Stomach smooth muscle (tissue), 2 donors: ENCODE data around the gene MROH7.
"Not testable (repeated sequence)": the region's sequence is repeated elsewhere in the genome, so short reads cannot be mapped to it uniquely, and the experiment has no call there.

Experiments
- H3K27ac ChIP-seq: one replicate; pipeline ENCODE4 v1.7.0; 2013; ENCODE audit warnings: mild to moderate bottlenecking, low read length, inconsistent platforms
- H3K27me3 ChIP-seq, 2 donors: one replicate each; pipeline ENCODE4 v1.7.0; 2013; ENCODE audit warnings: low read length in 2 of 2; ENCODE audit not compliant: insufficient read depth in 2 of 2, control insufficient read depth in 1 of 2
- H3K36me3 ChIP-seq, 2 donors: one replicate each; pipeline ENCODE4 v1.7.0; 2013; ENCODE audit warnings: low read length in 2 of 2; ENCODE audit not compliant: control insufficient read depth in 2 of 2, insufficient read depth in 2 of 2
- H3K4me1 ChIP-seq: one replicate; pipeline ENCODE4 v1.7.0; 2013; ENCODE audit warnings: low read length; ENCODE audit not compliant: control insufficient read depth, insufficient read depth
- H3K4me3 ChIP-seq, 2 donors: one replicate each; pipeline ENCODE4 v1.7.0; 2013; ENCODE audit warnings: low read length in 2 of 2
- H3K9ac ChIP-seq, 2 donors: one replicate each; pipeline ENCODE4 v1.7.0; 2013; ENCODE audit warnings: low read length in 2 of 2, mild to moderate bottlenecking in 1 of 2
- H3K9me3 ChIP-seq, 2 donors: one replicate each; pipeline ENCODE4 v1.7.0; 2013; ENCODE audit warnings: low read length in 2 of 2; ENCODE audit not compliant: control insufficient read depth in 2 of 2
- donor health status: healthy.
- donor health status: Pancreatic carcinoma.

Gene MROH7

GRCh38 chr1:54635804-54636203 lies 5.8 kb upstream of the MROH7 start:
- not testable (repeated sequence) for H3K27ac ChIP-seq, H3K4me1 ChIP-seq, H3K9ac ChIP-seq, H3K36me3 ChIP-seq, H3K27me3 ChIP-seq, H3K9me3 ChIP-seq, H3K4me3 ChIP-seq

DNA sequence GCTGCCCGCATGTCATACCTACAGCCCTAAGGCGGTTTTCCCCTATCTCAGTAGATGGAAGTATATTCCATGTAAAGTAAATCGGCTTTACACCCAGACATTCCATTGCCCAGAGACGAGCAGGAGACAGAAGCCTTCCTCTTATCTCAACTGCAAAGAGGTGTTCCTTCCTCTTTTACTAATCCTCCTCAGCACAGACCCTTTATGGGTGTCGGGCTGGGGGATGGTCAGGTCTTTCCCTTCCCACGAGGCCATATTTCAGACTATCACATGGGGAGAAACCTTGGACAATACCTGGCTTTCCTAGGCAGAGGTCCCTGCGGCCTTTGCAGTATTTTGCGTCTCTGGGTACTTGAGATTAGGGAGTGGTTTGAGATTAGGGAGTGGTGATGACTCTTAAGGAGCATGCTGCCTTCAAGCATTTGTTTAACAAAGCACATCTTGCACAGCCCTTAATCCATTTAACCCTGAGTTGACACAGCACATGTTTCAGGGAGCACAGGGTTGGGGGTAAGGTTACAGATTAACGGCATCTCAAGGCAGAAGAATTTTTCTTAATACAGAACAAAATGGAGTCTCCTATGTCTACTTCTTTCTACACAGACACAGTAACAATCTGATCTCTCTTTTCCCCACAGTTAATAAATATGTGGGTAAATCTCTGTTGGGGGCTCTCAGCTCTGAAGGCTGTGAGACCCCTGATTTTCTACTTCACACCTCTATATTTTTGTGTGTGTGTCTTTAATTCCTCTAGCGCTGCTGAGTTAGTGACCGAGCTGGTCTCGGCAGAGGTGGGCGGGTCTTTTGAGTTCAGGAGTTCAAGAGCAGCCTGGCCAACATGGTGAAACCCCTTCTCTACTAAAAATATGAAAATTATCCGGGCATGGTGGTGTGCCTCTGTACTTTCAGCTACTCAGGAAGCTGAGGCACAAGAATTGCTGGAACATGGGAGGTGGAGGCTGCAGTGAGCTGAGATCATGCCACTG lies 4.8 kb upstream of the MROH7 start:
- not testable (repeated sequence) for H3K4me1 ChIP-seq, H3K36me3 ChIP-seq

DNA sequence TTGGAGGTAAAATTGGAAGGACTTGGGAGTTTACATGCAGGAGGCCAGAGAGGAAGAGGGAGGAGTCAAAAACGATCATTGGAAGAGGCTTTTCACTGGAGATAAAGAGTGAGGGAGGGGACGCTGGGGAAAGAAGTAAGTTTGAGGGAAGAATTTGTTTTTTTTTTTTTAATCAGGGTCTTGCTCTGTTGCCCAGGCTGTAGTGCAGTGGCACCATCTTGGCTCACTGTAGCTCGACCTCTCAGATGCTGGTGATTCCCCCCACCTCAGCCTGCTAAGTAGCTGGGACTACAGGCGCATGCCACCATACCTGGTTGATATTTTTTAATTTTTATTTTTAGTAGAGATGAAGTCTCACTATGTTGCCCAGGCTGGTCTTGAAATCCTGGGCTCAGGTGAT lies 1.2 kb upstream of the MROH7 start:
- H3K9me3 ChIP-seq, result peaks cover 5 to 12% of the 10 kb centered on the region in 2 donors
- H3K4me3 ChIP-seq, result no peak overlapping the region
- no peak overlapping the region for H3K27ac ChIP-seq
- no peak overlapping the region for H3K9ac ChIP-seq
- H3K27me3 ChIP-seq, result no peaks in the 10 kb centered on the region
- H3K36me3 ChIP-seq, result peaks cover 0 to 5% of the 10 kb centered on the region in 2 donors
- H3K4me1 ChIP-seq, result no peaks in the 10 kb centered on the region

More for the DNA sequence above, 4.8 kb upstream of the MROH7 start:
- not testable (repeated sequence) for H3K4me3 ChIP-seq, H3K9me3 ChIP-seq, H3K27me3 ChIP-seq, H3K27ac ChIP-seq, H3K9ac ChIP-seq

DNA sequence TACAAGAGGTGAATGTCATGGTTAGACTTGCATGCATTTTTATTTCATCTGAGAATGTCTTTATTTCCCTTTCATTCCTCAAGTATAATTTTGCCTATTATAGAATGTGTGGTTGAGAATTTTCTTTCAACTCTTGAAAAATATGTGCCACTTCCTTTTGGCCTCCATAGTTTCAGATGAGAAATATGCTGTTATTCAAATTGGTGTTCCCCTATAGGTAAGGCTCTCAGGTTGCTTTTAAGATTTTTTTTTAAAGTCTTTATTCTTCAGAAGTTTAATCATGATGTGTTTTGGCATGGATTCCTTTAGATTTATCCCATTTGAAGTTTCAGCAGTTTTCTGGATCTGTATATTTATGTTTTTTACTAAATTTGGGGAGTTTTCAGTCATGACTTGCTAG lies 2.1 kb downstream of the MROH7 start:
- no peak overlapping the region for H3K9ac ChIP-seq
- H3K4me3 ChIP-seq, result no peak overlapping the region
- H3K36me3 ChIP-seq, result peaks cover 0 to 2% of the 10 kb centered on the region in 2 donors
- H3K9me3 ChIP-seq, result peaks cover 5 to 12% of the 10 kb centered on the region in 2 donors
- peaks cover 6% of the 10 kb centered on the region for H3K4me1 ChIP-seq
- no peak overlapping the region for H3K27ac ChIP-seq
- no peaks in the 10 kb centered on the region for H3K27me3 ChIP-seq

- no peak overlapping the region for H3K27ac ChIP-seq
Observed at GRCh38 chr1:54645806-54646676, 4.5 kb downstream of the MROH7 start.

GRCh38 chr1:54649130-54649898 lies 7.7 kb downstream of the MROH7 start:
- H3K4me1 ChIP-seq, result peaks cover 6% of the 10 kb centered on the region
- H3K9ac ChIP-seq, result no peak overlapping the region
- H3K9me3 ChIP-seq, result no peaks in the 10 kb centered on the region
- H3K27me3 ChIP-seq, result no peaks in the 10 kb centered on the region
- H3K27ac ChIP-seq, result no peak overlapping the region
- peaks cover 4 to 5% of the 10 kb centered on the region in 2 donors for H3K36me3 ChIP-seq
- H3K4me3 ChIP-seq, result no peak overlapping the region

More at GRCh38 chr1:54645806-54646676, 4.5 kb downstream of the MROH7 start:
- Histone ChIP-seq H3K27me3 (no peaks in the 10 kb centered on the region), H3K36me3 (peaks cover 0 to 2% of the 10 kb centered on the region in 2 donors), H3K4me3 (peak overlapping the region in 1 of 2 donors; percentile 15), H3K4me1 (peaks cover 6% of the 10 kb centered on the region), H3K9ac (no peak overlapping the region), H3K9me3 (peaks cover 5 to 12% of the 10 kb centered on the region in 2 donors)

- Histone ChIP-seq H3K9me3 (no peaks in the 10 kb centered on the region), H3K27ac (no peak overlapping the region), H3K27me3 (no peaks in the 10 kb centered on the region), H3K36me3 (peaks cover 4 to 5% of the 10 kb centered on the region in 2 donors), H3K9ac (no peak overlapping the region), H3K4me3 (no peak overlapping the region), H3K4me1 (peaks cover 6% of the 10 kb centered on the region)
Observed at GRCh38 chr1:54649921-54650320, 8.3 kb downstream of the MROH7 start.

GRCh38 chr1:54650417-54650816 lies 8.8 kb downstream of the MROH7 start:
- Histone ChIP-seq H3K4me3 (no peak overlapping the region), H3K27me3 (no peaks in the 10 kb centered on the region), H3K36me3 (peaks cover 4 to 5% of the 10 kb centered on the region in 2 donors), H3K9ac (no peak overlapping the region), H3K27ac (no peak overlapping the region), H3K4me1 (peaks cover 6% of the 10 kb centered on the region), H3K9me3 (no peaks in the 10 kb centered on the region)

- H3K9ac ChIP-seq, result no peak overlapping the region
- no peaks in the 10 kb centered on the region for H3K4me1 ChIP-seq
- peaks cover 4 to 5% of the 10 kb centered on the region in 2 donors for H3K36me3 ChIP-seq
- H3K27ac ChIP-seq, result no peak overlapping the region
- no peaks in the 10 kb centered on the region for H3K27me3 ChIP-seq
- no peaks in the 10 kb centered on the region for H3K9me3 ChIP-seq
- no peak overlapping the region for H3K4me3 ChIP-seq
Observed at GRCh38 chr1:54651608-54652007, 10.0 kb downstream of the MROH7 start.

- H3K27ac ChIP-seq, result no peak overlapping the region
- H3K9me3 ChIP-seq, result no peaks in the 10 kb centered on the region
- H3K27me3 ChIP-seq, result no peaks in the 10 kb centered on the region
- no peak overlapping the region for H3K9ac ChIP-seq
- H3K36me3 ChIP-seq, result peaks cover 4 to 5% of the 10 kb centered on the region in 2 donors
- no peaks in the 10 kb centered on the region for H3K4me1 ChIP-seq
- no peak overlapping the region for H3K4me3 ChIP-seq
Observed at GRCh38 chr1:54652168-54652567, 10.6 kb downstream of the MROH7 start.
